Neural crest cell (in vitro differentiated cells): ENCODE results near the gene RALA. TPM values are rescaled to one million over a fixed set of nuclear protein-coding genes. Genes with fewer than 3 reads are reported as not detected.
A peak's percentile ranks its signal among the peaks of the same experiment; 100 is the strongest.

Experiments
- DNase-seq: peaks from one replicate; pipeline ENCODE4 v3.0.0; 2021; ENCODE audit warnings: low read depth, mixed read lengths, low spot score
- H3K27ac Mint-ChIP-seq: one replicate; pipeline ENCODE4 v1.8.0; 2021; ENCODE audit warnings: mild to moderate bottlenecking, mixed read lengths; ENCODE audit not compliant: unreplicated experiment
- H3K27me3 Mint-ChIP-seq: 2 replicates; pipeline ENCODE4 v1.8.0; 2021; ENCODE audit warnings: low read depth, mild to moderate bottlenecking, mixed read lengths
- H3K36me3 Mint-ChIP-seq: 2 replicates; pipeline ENCODE4 v1.8.0; 2021; ENCODE audit warnings: low read depth, mild to moderate bottlenecking, mixed read lengths
- H3K4me1 Mint-ChIP-seq: 2 replicates; pipeline ENCODE4 v1.8.0; 2021; ENCODE audit warnings: mixed read lengths
- H3K4me3 Mint-ChIP-seq: one replicate; pipeline ENCODE4 v1.8.0; 2021; ENCODE audit warnings: mild to moderate bottlenecking, mixed read lengths
- H3K9me3 Mint-ChIP-seq: 2 replicates; pipeline ENCODE4 v1.8.0; 2021; ENCODE audit warnings: mixed read lengths
- total RNA-seq: library from RNA; stranded (reverse); gene quantifications from 2 replicates; pipeline ENCODE4 v1.2.1, GENCODE V29; 2021
- TF ChIP-seq, protein P1 (sequence below): fragments of 200-600 bp; sonication (generic); conservative IDR thresholded peaks from 2 replicates; pipeline ENCODE4 v1.5.0; 2021; ENCODE audit warnings: antibody characterized with exemption, mild to moderate bottlenecking

Gene RALA
- total RNA-seq, 1 donor from 2014 or later: 39.2 TPM

DNA sequence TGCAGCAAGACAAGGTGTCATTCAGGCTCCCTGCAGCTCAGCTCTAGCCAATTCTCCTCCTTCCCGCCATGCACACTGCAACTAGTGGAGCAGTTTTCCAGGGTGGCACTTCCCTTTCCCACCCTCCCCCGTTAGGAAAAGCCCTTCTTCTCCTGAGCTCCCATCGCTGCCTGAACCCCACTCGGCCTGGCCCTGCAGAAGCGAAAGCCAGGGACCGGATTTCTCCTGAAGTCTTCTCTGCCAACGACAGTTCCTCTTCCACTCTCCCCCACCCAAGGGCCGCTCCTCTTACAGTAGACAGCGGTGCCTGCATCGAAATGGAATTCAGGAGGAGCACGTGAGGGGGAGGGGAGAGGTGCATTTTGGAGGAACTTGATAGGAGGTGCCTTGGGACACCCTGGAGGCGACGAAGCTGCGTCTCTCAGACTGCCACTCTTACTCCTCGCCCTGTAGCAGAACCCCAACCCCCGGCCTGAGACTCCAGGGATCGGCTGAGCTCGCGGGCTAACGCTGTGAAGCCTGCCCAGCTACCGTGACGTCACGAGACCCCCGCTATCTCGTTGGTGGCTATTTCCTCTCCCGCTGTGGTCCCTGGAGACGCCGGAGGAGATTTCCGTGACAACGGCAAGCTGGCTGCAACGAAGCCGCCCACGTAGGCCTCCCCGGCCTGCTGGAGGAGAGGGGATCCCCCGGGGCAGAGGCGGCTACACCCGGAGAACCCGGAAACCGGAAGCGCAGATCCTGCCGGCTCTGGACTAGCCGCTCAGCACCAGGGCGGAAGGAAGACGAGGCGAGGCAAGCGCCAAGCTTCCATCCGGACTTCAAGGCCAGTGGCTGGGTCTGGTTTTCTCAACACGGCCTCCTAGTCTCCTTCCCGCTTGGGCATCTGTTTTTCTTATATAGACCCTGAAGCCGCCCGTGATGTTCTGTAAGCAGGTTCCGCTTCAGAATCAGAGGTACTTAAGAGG is 109.7 kb downstream of the RALA start:
- peak; percentile 92 for DNase-seq
- TF ChIP-seq, protein P1, sequence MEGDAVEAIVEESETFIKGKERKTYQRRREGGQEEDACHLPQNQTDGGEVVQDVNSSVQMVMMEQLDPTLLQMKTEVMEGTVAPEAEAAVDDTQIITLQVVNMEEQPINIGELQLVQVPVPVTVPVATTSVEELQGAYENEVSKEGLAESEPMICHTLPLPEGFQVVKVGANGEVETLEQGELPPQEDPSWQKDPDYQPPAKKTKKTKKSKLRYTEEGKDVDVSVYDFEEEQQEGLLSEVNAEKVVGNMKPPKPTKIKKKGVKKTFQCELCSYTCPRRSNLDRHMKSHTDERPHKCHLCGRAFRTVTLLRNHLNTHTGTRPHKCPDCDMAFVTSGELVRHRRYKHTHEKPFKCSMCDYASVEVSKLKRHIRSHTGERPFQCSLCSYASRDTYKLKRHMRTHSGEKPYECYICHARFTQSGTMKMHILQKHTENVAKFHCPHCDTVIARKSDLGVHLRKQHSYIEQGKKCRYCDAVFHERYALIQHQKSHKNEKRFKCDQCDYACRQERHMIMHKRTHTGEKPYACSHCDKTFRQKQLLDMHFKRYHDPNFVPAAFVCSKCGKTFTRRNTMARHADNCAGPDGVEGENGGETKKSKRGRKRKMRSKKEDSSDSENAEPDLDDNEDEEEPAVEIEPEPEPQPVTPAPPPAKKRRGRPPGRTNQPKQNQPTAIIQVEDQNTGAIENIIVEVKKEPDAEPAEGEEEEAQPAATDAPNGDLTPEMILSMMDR: no peak
- Mint-ChIP-seq H3K27ac (peak overlapping the region; percentile 90), H3K36me3 (peaks cover 2% of the 10 kb centered on the region), H3K4me1 (peaks cover 32% of the 10 kb centered on the region), H3K27me3 (no peaks in the 10 kb centered on the region), H3K9me3 (no peaks in the 10 kb centered on the region), H3K4me3 (peak overlapping the region; percentile 94)

DNA sequence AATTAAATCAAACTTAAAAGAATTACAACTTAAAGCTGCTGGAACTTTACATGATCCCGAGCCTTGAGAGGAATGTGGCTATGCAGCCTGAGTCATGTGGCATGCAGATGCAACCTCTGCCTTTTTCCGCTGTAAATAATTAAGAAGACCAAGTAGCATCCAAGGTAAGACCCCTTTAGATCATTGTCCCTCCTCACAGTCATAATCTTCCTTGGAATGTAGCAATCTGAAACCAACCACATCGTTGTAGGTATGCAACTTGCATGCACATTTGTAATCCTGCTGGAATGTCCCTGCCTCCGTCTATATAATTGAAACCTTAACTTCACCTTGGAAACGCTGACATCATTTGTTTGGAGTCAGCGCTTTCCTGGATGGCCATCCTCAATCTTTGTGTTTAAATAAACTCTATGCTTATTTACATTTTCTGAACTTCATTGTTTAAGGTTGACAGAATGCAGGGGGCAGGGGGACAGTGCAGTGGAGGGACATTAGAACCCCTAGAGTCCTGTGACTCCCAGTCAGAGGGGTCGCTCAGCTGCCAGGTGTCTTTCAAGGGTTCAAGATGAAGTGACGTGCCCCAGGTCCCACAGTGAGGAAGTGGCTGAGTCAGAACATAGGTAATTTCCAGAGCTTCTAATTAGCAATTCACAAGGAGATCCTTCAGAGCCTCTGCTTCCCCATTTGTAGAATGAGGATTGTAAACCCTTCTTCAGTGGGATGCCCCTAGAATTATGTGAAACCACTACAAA is 110.7 kb downstream of the RALA start:
- DNase-seq: no peak
- peak overlapping the region; percentile 90 for H3K27ac Mint-ChIP-seq

DNA sequence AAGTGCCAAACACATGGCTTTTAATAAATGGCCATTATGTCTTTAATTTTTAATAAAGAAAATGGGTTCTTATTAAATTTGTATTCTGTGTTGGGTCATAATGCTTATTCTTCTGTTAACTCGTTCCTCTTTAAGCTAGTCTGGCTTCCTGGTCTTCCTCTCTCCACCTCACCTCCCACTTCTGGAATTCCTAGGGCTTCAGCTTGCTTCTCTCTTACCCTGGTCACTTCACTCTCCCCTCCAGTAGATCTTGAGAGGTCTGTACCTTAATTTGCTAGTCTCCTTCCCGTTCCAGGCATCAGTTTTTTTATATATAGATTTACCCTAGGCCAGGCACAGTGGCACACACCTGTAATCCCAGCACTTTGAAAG is 111.2 kb downstream of the RALA start:
- H3K36me3 Mint-ChIP-seq: peaks cover 2% of the 10 kb centered on the region
- no peaks in the 10 kb centered on the region for H3K9me3 Mint-ChIP-seq
- H3K27ac Mint-ChIP-seq: peak overlapping the region; percentile 75
- no peaks in the 10 kb centered on the region for H3K27me3 Mint-ChIP-seq
- TF ChIP-seq, protein P1: no peak
- H3K4me3 Mint-ChIP-seq: peak overlapping the region; percentile 77
- peaks cover 32% of the 10 kb centered on the region for H3K4me1 Mint-ChIP-seq
- DNase-seq: no peak

More for the DNA sequence above, 110.7 kb downstream of the RALA start:
- Mint-ChIP-seq H3K4me1 (peaks cover 32% of the 10 kb centered on the region), H3K27me3 (no peaks in the 10 kb centered on the region), H3K9me3 (no peaks in the 10 kb centered on the region), H3K36me3 (peaks cover 2% of the 10 kb centered on the region), H3K4me3 (peak overlapping the region; percentile 94)
- TF ChIP-seq, protein P1: no peak

DNA sequence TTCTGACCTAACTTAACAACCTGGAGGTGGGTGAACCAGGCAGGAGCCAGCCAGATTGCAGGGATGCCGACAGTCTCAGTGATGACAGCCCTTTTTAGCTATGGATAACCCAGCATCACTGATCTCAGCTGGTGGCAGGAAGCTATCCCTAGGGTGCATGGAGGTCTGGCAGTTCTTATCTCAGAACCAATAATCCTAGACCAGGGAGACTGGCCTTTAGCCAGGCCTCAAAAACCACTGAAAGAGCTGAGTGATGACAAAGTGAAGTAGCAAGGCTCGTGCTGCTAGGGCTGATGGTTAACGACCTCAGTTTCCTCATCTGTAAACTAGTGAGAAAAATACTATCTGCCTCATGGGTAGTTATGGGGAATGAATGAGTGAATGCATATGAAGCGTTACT is 112.5 kb downstream of the RALA start:
- no peak overlapping the region for H3K27ac Mint-ChIP-seq

DNA sequence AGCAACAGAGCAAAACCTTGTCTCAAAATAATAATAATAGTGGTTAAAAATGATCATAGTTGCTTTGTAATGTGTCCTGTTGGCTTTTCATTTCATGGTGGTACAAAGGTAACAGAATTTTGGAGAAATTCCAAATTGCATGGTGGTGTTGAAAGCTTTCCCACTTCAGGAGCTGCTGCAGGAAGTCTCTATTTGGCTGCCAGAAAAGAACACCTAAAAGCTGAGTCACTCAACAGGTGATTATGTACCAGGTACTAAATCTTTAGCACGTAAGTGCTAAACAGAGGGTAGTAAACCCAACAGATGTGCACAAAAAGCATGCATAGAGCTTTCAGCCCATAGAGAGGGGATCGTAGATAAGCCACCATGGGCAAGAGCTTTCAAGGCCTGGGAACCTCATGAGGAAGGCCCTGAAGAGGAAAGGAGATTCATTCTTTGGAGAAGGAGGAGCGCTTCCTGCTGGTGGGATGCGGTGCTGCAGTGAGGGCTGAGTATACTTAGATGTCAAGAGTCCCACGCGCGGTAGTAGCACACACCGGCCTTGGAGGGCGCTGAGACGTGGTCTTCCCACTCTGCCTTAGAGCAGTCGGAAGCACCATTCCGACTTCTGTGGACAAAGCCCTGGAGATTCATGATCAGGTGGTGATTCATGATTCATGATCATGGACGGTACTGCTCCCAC is 118.7 kb downstream of the RALA start:
- H3K27ac Mint-ChIP-seq: no peak overlapping the region
- peaks cover 2% of the 10 kb centered on the region for H3K36me3 Mint-ChIP-seq
- no peak overlapping the region for H3K4me3 Mint-ChIP-seq
- DNase-seq: peak; percentile 33
- TF ChIP-seq, protein P1: peak; percentile 62
- no peaks in the 10 kb centered on the region for H3K9me3 Mint-ChIP-seq
- peaks cover 10% of the 10 kb centered on the region for H3K4me1 Mint-ChIP-seq
- no peaks in the 10 kb centered on the region for H3K27me3 Mint-ChIP-seq

More for the DNA sequence above, 112.5 kb downstream of the RALA start:
- H3K4me3 Mint-ChIP-seq: peak overlapping the region; percentile 64
- no peaks in the 10 kb centered on the region for H3K9me3 Mint-ChIP-seq
- H3K4me1 Mint-ChIP-seq: peaks cover 32% of the 10 kb centered on the region
- TF ChIP-seq, protein P1: no peak
- peaks cover 2% of the 10 kb centered on the region for H3K36me3 Mint-ChIP-seq
- no peak for DNase-seq
- no peaks in the 10 kb centered on the region for H3K27me3 Mint-ChIP-seq
